ENCODE measurements around the gene MAB21L4.

Gene MAB21L4

DNA sequence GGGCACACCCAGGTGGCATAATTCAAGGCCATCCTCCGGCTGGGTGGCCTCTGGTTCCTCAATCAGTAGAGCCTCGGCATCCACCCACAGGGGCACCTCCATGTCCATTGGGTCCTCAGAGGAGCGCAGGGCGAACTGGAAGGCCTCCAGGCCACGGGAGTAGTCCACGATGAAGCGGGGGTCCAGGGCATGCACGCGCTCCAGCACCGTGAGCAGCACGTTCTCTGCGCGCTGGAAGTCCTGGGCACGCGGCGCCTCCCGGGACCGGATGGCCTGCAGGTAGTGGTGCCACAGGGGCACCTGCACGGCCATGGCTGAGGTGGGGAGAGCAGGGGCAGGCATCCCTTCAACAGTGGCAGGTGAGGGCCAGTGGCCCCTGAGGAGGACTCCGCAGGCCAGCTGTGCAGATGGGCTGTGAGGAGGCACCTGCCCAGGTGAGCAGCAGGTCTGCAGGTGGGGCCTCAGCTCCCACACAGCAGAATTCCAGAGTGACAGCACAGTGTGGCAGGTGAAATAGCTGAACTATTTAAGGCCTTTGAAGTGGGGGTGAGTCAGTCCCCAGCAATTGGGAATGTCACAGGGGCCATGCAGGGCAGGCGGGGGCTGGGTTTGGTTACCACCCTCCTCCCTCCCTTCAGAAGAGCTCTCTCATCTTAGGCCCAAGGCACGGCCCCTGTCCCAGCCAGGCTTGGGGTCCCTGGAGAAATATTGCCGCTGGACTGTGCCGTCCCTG lies at the start of gene MAB21L4:
TSS of gene MAB21L4 (minus strand) at position 501 of the 733 bp plus-strand sequence. CDS start at position 342, 159 bp downstream.
- no peak for DNase-seq (ENCODE audit: low read depth, low spot score)

- no peak for DNase-seq (ENCODE audit: low read depth, low spot score)
Measured at GRCh38 chr2:240936106-240936505, 40.1 kb upstream of the MAB21L4 start.

DNA sequence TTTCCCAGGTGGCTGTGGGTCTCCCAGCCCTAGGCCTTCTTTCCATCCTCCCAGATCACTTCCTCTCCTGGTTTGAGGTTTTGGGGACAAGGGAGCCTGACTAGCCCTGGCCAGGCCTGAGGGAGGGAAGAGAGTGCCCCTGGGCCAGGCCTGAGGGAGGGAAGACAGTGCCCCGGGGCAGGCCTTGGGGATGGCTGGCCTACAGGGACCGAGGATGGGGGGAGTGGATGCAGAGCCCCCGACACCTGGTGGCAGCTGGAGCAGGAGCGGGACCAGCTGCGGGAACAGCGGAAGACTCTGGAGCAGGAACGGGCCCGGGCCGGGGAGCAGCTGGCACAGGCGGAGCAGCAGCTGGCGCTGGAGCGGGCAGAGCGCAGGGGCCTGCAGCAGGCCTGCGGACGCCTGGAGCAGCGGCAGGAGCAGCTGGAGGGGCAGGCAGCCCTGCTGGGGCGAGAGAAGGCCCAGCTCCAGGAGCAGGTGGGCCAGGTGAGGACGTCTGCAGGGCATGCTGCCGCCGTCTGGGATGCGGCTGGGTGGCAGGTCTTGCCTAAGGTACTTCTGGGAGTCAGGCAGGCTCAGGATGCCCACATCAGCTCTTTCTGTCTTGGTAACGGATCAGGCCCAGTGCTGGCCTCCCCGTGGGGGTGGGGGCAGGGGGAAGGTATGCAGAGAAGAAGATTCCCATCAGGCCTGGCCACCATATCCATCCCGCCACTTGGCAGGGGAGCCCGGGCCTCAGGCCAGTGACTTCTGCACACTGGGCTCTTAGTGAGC lies 39.3 kb upstream of the MAB21L4 start:
- DNase-seq (ENCODE audit: low read depth, low spot score): no peak

GRCh38 chr2:240934701-240935102 lies 38.7 kb upstream of the MAB21L4 start:
- no peak for DNase-seq (ENCODE audit: low read depth, low spot score)

- DNase-seq (ENCODE audit: low read depth, low spot score): no peak
Measured at GRCh38 chr2:240933966-240934700, 38.2 kb upstream of the MAB21L4 start.

DNA sequence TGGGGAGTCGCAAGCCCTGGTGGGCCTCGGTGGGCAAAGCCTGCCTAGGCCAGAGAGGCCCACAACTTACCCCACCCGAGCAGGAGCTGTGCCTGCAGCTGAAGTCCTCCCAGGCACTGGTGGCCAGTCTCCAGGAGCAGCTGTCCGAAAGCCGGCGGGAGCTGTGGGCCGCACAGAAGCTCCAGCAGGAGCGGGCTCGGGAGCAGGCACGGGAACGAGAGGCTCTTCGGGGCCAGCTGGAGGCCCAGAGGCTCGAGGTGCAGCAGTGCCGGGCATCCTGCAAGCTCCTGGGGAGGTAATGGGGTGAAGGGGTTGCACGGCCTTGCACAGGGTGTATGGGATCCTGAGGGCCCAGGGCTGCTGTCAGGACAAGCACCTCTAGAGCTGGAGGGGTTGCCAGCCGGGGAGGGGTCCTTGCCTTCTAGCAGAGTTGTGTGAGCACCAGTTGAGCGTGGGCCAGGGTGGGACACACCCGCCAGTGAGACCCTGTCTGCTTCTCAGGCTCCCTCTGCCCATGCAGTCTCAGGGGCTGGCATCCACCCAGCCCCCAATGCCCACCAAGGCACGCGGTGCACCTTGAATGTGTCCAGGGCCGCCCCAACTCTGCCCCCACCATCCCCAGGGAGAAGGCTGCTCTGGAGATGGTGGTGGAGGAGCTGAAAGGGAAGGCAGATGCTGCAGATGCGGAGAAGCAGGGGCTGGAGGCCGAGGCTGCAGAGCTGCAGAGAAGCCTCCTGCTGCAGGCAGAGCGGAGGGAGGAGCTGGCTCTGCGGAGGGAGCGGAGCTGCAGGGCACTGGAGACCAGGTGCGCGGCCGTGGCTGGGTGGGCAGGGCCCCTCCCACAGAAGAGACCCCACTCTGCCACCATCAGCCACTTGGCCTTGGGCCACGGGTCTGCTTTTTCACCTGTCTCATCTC lies 37.4 kb upstream of the MAB21L4 start:
- no peak for DNase-seq (ENCODE audit: low read depth, low spot score)

GRCh38 chr2:240932724-240933047 lies 36.7 kb upstream of the MAB21L4 start:
- DNase-seq (ENCODE audit: low read depth, low spot score): no peak

GRCh38 chr2:240932001-240932723 lies 36.2 kb upstream of the MAB21L4 start:
- no peak for DNase-seq (ENCODE audit: low read depth, low spot score)

- DNase-seq (ENCODE audit: low read depth, low spot score): no peak
Measured at GRCh38 chr2:240931319-240931949, 35.5 kb upstream of the MAB21L4 start.

DNA sequence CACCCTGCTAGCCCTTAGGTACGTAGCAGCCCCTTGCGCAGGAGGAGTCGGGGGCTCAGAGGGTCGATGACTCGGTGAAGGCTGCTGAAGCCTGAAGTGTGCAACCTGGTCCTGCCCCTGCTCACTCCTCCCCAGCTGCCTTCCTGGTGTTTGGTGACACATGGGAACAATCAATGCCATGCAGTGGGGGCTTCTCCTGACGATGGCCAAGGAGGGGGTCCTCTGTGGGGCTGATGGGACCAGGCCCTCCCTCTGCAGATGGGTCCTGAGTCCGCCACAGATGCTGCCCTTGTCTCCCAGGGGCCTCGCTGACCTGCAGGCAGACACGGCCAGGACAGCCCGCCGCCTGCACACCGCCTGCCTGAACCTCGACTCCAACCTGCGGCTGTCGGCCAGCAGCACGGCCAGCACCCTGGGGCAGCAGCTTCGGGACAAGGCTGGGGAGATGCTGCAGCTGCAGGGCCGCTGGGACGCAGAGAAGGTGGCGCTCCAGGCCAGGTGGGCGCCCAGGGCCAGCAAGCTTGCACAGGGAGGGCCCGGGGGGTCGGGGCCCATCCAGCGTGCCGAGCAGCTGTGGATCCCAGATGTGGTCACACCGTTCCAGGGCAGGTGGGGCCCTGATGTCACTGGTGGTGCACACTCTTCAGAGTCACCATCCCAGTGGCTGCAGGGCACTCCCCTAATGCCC lies 34.8 kb upstream of the MAB21L4 start:
- DNase-seq (ENCODE audit: low read depth, low spot score): no peak

GRCh38 chr2:240930096-240930630 lies 34.2 kb upstream of the MAB21L4 start:
- no peak for DNase-seq (ENCODE audit: low read depth, low spot score)

DNA sequence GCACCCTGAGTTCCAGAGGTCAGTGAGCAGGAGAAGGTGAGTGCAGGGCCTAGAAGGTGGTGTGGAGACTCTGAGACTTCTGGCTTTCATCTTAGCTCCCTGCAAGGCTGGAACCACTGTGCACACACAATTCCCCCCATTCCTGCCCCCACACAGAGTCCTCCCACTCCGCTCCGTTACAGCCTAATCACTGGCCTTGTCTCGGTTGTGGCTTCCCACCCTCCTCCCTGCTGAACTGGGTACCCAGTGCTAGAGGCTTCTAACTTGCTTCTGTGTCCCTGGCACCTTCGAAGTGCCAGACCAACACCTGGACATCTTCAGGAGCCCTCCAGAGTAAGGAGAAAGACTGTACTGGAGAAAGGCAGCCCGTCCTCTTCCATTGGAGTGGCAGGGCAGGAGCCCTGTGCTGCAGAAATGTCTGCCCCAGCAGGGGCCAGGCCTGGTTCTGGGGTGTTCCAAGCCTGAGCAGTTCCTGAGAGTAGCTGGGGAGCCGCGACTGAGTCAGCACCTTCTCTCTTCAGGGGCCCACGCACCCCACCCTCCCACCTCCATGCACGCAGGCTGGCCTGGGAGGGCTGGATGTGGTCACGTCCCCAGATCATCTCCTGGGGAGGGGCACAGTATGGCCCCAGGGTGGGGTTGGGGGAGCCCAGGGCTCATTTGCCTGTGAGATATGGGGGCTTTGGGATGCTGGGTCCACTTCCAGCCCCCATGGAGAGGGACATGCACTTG lies 33.6 kb upstream of the MAB21L4 start:
- no peak for DNase-seq (ENCODE audit: low read depth, low spot score)

DNA sequence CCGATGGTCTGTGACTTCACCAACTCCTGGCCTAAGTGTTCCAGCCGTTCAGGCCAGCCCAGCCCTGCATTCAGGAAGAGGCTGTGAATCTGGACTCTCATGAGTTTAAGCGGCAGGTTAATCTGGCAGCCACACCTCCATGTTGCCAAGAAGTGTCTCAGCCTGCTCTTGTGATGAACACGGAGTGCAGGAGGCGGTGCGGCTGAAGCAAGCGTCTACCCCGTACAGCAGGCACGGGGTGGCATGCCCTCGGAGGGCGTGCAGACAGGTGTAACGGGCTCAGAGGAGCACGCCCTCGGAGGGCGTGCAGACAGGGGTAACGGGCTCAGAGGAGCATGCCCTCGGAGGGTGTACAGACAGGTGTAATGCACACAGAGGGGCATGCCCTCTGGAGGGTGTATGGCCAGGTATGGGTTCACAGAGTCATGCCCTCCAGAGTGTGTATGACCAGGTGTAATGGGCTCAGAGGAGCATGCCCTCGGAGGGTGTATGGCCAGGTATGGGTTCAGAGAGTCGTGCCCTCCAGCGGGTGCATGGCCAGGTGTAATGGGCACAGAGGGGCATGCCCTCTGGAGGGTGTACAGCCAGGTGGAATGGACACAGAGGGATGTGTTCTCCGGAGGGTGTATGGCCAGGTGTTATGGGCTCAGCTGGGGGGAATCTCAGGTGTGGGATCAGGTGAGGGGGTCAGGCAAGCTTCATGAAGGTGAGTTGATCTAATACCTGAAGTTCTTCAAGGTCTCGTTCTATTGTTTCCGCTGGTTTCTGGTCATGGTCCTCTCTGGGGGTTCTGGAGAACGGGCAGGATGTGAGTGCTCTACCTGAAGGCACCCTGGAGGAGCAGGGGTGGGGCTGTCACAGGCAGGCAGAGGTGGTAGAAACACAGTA lies 32.8 kb upstream of the MAB21L4 start:
- no peak for DNase-seq (ENCODE audit: low read depth, low spot score)

DNA sequence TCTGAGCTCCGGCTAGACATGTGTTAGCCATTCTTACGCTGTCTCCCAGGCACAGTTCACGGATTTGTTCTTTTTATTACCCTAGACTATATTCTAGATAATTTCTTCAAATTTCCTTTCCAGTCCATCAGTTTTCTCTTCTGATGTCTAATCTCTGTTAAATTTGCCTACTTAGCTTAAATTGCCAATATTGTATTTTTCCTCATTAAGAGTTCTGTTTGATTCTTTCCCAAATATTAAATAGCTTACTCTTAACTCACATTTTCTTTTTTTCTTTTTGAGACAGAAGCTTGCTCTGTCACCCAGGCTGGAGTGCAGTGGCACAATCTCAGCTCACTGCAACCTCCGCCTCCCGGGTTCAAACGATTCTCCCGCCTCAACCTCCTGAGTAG lies 31.4 kb upstream of the MAB21L4 start:
- DNase-seq (ENCODE audit: low read depth, low spot score): no peak

DNA sequence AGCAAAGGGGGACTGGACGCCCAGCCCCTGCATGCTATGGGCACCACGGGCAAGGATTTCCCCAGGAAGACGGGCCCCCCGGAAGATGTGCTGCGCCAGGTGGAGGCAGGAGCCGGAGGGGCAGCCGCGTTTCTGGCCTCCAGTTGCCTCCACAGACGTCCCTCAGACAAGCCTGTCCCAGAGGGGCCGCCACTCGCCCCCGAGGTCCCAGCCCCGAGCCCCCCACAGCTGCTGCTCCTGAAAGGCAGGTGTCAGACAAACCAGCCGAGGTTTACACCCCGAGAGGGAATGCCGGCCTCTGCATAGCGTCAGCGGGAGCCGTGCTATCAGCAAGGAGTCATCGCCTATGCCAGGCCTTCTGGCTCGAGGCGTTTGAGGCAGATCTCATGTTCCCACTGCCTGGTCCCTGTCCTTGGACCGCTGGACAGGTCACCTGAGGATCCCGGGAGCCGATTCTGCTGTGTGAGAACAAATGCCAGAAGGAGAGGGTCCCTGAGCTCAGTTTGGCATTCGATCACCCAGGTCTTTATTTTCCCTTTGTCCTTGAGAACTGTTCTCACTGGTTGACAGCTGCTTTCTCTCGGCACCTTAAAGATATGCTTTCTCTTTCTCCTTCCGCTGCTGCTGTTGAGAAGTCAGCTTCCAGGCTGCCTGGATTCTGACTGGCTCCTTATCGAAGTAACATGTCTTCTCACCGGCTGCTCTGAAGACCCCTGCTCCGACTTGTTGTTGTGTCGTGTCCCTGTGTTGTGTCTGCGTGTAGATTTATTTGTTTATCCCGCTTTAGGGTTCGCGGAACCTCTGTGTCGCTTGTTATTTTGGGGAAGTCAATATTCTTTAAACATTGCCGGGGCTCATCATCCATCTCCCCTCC lies 30.8 kb upstream of the MAB21L4 start:
- no peak for DNase-seq (ENCODE audit: low read depth, low spot score)

DNA sequence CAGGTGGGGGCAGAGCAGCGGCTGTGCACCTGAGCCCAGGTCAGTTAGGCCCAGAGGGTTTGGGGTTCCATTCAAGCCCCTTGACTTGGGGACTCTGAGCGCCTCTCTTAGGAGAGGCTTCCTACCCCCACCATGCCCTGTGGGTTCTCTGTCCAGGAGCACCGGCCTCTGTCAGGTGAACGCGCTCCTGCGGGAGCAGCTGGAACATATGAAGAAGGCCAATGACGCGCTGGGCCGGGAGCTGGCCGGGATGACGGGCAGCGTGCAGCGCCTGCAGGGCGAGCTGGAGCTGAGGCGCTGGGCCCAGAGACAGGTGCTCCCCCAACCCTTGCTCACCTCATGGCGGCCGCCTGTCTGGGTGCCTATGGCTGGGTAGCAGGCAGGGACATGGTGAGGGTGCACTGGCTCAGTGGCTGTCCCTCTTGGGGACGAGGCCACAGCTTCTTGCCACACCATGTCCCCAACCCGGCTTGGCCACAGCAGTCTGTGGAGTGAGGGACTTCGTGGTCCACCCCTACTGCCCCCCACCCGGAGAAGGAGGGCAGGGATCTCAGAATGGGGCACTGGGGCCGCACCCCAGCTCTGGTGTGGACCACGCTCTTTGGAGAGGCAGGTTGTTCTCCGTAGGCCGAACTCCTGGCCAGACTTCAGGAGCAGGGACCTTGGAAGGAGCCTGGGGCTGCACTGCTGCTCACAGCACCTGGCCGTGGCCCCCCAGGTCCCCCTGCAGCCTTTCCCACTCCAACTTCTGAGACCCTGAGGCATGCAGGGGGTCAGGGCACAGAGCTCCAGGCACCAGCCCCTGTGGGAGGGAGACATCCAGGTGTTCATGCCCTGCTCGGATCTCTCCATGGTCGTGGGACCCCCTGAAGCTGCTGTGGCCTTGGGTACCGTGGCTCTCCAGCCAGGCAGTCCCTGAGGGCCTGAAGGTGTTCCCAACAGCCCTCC lies 29.9 kb upstream of the MAB21L4 start:
- no peak for DNase-seq (ENCODE audit: low read depth, low spot score)
